HepG2 (cell line): Measurements from ENCODE around the gene CASZ1. TPM values are rescaled to one million over a fixed set of nuclear protein-coding genes. Genes with fewer than 3 reads are reported as not detected.

Experiments used
- ATAC-seq: fragments of 200-7000 bp; cut with Tn5 transposase; 3 replicates; pipeline ENCODE4 v1.9.1; 2020; ENCODE audit warnings: mild to moderate bottlenecking, moderate library complexity
- BruUV-seq: library from RNA; stranded (reverse); fragments of 400-500 nt; replicated peaks from 2 replicates; lab custom pipeline; 2021; lab: Mats Ljungman, UMichigan
- CTCF ChIA-PET: fragments of 300-600 bp; formaldehyde crosslinking; extraction: SDS; loops from one replicate; lab custom pipeline; 2021; ENCODE audit warnings: low total read pairs, inconsistent platforms, low intra/inter-chr PET ratio; lab: Yijun Ruan, JAX
- POLR2A ChIA-PET: fragments of 350-600 bp; sonication (Branson Sonifier 250); formaldehyde crosslinking; loops from one replicate; lab custom pipeline; 2020; ENCODE audit warnings: antibody characterized with exemption, inconsistent platforms; lab: Yijun Ruan, JAX
- DNase-seq: peaks from one replicate; pipeline ENCODE4 v3.0.0-alpha.2; 2015; ENCODE audit warnings: low spot score
- FAIRE-seq: peaks from 3 replicates; lab custom pipeline; 2011; peaks lifted over from hg19 to GRCh38; lab: Jason Lieb, UNC
- H2AFZ ChIP-seq: one replicate; pipeline ENCODE4 v1.6.1; 2011; ENCODE audit warnings: low read length, inconsistent platforms
- H3K27ac ChIP-seq: fragments of 300-600 bp; 3 replicates; pipeline ENCODE4 v1.8.0; 2011; ENCODE audit warnings: mixed run types, mild to moderate bottlenecking, mixed read lengths, low read length, inconsistent platforms; ENCODE audit not compliant: insufficient read depth; ENCODE audit errors: extremely low read length
- H3K27me3 ChIP-seq, 2 experiments: fragments of 200-600 bp in 1 of 2; 2 replicates in 1 of 2; 3 replicates in 1 of 2; pipeline versions ENCODE4 v1.6.0 to v1.8.0; 2011; ENCODE audit warnings: low read length in 2 of 2, mild to moderate bottlenecking in 2 of 2, moderate library complexity in 2 of 2, inconsistent platforms in 1 of 2; ENCODE audit not compliant: insufficient read depth in 2 of 2, control insufficient read depth in 1 of 2
- H3K36me3 ChIP-seq, 2 experiments: fragments of 200-600 bp in 1 of 2; replicated peaks in 1 of 2; 2 replicates in 1 of 2; 3 replicates in 1 of 2; pipeline versions ENCODE4 v1.5.1 to v1.8.0; 2011; ENCODE audit warnings: low read length in 2 of 2, inconsistent platforms in 1 of 2; ENCODE audit not compliant: insufficient read depth in 2 of 2, control insufficient read depth in 1 of 2
- H3K4me1 ChIP-seq: 2 replicates; pipeline ENCODE4 v1.5.1; 2012; ENCODE audit warnings: low read length, inconsistent platforms; ENCODE audit not compliant: insufficient read depth
- H3K4me2 ChIP-seq: 2 replicates; pipeline ENCODE4 v1.6.0; 2011; ENCODE audit warnings: low read depth, low read length, inconsistent platforms
- H3K4me3 ChIP-seq, 3 experiments: fragments of 200-600 bp in 1 of 3; sonication (generic), shearing (Covaris generic) in 1 of 3; replicated peaks in 1 of 3; 2 replicates each; pipeline ENCODE4 v1.5.1; 2011 to 2016; ENCODE audit warnings: low read length in 3 of 3, inconsistent platforms in 2 of 3, low read depth in 2 of 3, mild to moderate bottlenecking in 2 of 3, control low read depth in 1 of 3, mixed read lengths in 1 of 3; ENCODE audit not compliant: insufficient read depth in 1 of 3
- H3K79me2 ChIP-seq: one replicate; pipeline ENCODE4 v1.6.1; 2011; ENCODE audit warnings: low read length, inconsistent platforms; ENCODE audit not compliant: insufficient read depth
- H3K9ac ChIP-seq: 2 replicates; pipeline ENCODE4 v1.6.0; 2011; ENCODE audit warnings: mild to moderate bottlenecking, low read depth, low read length, inconsistent platforms; ENCODE audit not compliant: insufficient read depth
- H3K9me3 ChIP-seq: 2 replicates; pipeline ENCODE4 v1.5.1; 2012; ENCODE audit warnings: mild to moderate bottlenecking, low read length
- H4K20me1 ChIP-seq: 2 replicates; pipeline ENCODE4 v1.6.0; 2011; ENCODE audit warnings: inconsistent platforms, mild to moderate bottlenecking, low read length, moderate library complexity; ENCODE audit not compliant: insufficient read depth
- ELF1 ChIP-seq: sonication (generic); formaldehyde crosslinking; IDR thresholded peaks from 2 replicates; pipeline ENCODE4 v1.4.0; 2020; ENCODE audit warnings: missing genetic modification reagents
- FOXK1 ChIP-seq: sonication (generic); formaldehyde crosslinking; IDR thresholded peaks from 2 replicates; pipeline ENCODE4 v1.4.0; 2020; ENCODE audit warnings: low read depth, missing genetic modification reagents, borderline replicate concordance
- HMGXB3 ChIP-seq: sonication (generic); formaldehyde crosslinking; IDR thresholded peaks from 2 replicates; pipeline ENCODE4 v1.4.0; 2020; ENCODE audit warnings: missing genetic modification reagents, borderline replicate concordance
- KLF12 ChIP-seq: sonication (generic); formaldehyde crosslinking; IDR thresholded peaks from 2 replicates; pipeline ENCODE4 v1.4.0; 2020; ENCODE audit warnings: missing genetic modification reagents, borderline replicate concordance
- MIER3 ChIP-seq: IDR thresholded peaks from 2 replicates; pipeline ENCODE4 v1.6.1; 2016; ENCODE audit warnings: missing compliant biosample characterization, borderline replicate concordance
- MXD3 ChIP-seq: IDR thresholded peaks from 2 replicates; pipeline ENCODE4 v1.6.1; 2016; ENCODE audit warnings: mild to moderate bottlenecking, missing biosample characterization, missing genetic modification reagents
- RBFOX2 ChIP-seq: fragments of 200-400 bp; formaldehyde crosslinking; IDR thresholded peaks from 2 replicates; pipeline ENCODE4 v1.6.1; 2017; ENCODE audit warnings: low read depth, mild to moderate bottlenecking, low read length
- SP5 ChIP-seq: IDR thresholded peaks from 2 replicates; pipeline ENCODE4 v1.6.1; 2016; ENCODE audit warnings: low read depth, borderline replicate concordance
- TEAD3 ChIP-seq: optimal IDR thresholded peaks from 2 replicates; pipeline ENCODE3; 2016; ENCODE audit warnings: borderline replicate concordance
- ZBTB43 ChIP-seq: sonication (generic); formaldehyde crosslinking; conservative IDR thresholded peaks from 2 replicates; pipeline ENCODE4 v1.4.0; 2020; ENCODE audit warnings: missing genetic modification reagents
- ZNF484 ChIP-seq: sonication (generic); formaldehyde crosslinking; IDR thresholded peaks from 2 replicates; pipeline ENCODE4 v1.5.1; 2020; ENCODE audit warnings: mild to moderate bottlenecking, low read depth, missing genetic modification reagents, borderline replicate concordance
- ZNF619 ChIP-seq: sonication (generic); formaldehyde crosslinking; IDR thresholded peaks from 2 replicates; pipeline ENCODE4 v1.4.0; 2020; ENCODE audit warnings: mild to moderate bottlenecking, missing genetic modification reagents
- ZNF839 ChIP-seq: sonication (generic); formaldehyde crosslinking; IDR thresholded peaks from 2 replicates; pipeline ENCODE4 v1.4.0; 2020; ENCODE audit warnings: missing genetic modification reagents, mild to moderate bottlenecking, borderline replicate concordance
- WGBS: methylation state at CpG from one replicate; pipeline ENCODE4 v1.1.6; 2017; ENCODE audit warnings: low lambda C conversion rate; 5-methylcytosine and 5-hydroxymethylcytosine counted together
- in situ Hi-C: cut with HindIII; loops from 2 replicates; pipeline ENCODE4 v1.10.0; 2017; ENCODE audit warnings: low pct_unique_long_range_greater_than_20kb; ENCODE audit not compliant: extremely low pct_ligation_motif_present
- intact Hi-C: fragments of 100-400 bp; cut with micrococcal nuclease; formaldehyde crosslinking; loops from one replicate; pipeline ENCODE4 v1.10.0; 2022; ENCODE audit not compliant: unreplicated experiment
- polyA plus RNA-seq, 8 experiments: library from polyadenylated mRNA; depleted of rRNA in 3 of 8; stranded (reverse) in 7 of 8; unstranded in 1 of 8; fragments of >200 nt; fragmentation: Illumina TruSeq in 4 of 8; extraction: Trizol in 4 of 8; gene quantifications; 2 replicates each; pipeline versions ENCODE4 v1.2.1 to v1.2.3, GENCODE V29; 2011 to 2016; ENCODE audit warnings: low read depth in 4 of 8, missing spikeins in 1 of 8, mixed read lengths in 1 of 8; ENCODE audit not compliant: insufficient read depth in 1 of 8
- total RNA-seq, 5 experiments: library from RNA; depleted of rRNA; stranded (reverse); fragments of >200 nt; fragmentation: Illumina TruSeq; extraction: Trizol; gene quantifications; 2 replicates each; pipeline ENCODE4 v1.2.3, GENCODE V29; 2016; ENCODE audit warnings: low read depth in 1 of 5

CASZ1 gene
- total and polyA plus RNA-seq, 2 of the 13 experiments (the other 11 are each of a cell fraction or from before 2014, with no cell fraction given), result 1.9 to 3.7 TPM

- no TSS peak for BruUV-seq
These were observed 10.5 kb upstream of the CASZ1 start for GRCh38 chr1:10806966-10807365.

More at GRCh38 chr1:10806966-10807365, 10.5 kb upstream of the CASZ1 start:
- H3K9me3 ChIP-seq, result no peaks in the 10 kb centered on the region
- DNase-seq (no peak), FAIRE-seq (no peak), ATAC-seq (no peak)
- H3K4me3 ChIP-seq, result no peak overlapping the region
- no peaks in the 10 kb centered on the region for H3K79me2 ChIP-seq
- ChIA-PET POLR2A (no interaction called here), CTCF (no interaction called here)
- no peak overlapping the region for H3K4me2 ChIP-seq
- TF ChIP-seq ZNF839 (no peak), KLF12 (CRISPR knock-in tag) (no peak), TEAD3 (CRISPR knock-in tag) (no peak), ZNF619 (CRISPR knock-in tag) (no peak), MXD3 (CRISPR knock-in tag) (no peak), MIER3 (CRISPR knock-in tag) (no peak), ELF1 (CRISPR knock-in tag) (no peak), HMGXB3 (no peak), ZNF484 (no peak), RBFOX2 (no peak), ZBTB43 (no peak), FOXK1 (CRISPR knock-in tag) (no peak), SP5 (CRISPR knock-in tag) (no peak)
- peaks cover 11 to 31% of the 10 kb centered on the region in 2 experiments for H3K27me3 ChIP-seq
- no peak overlapping the region for H3K27ac ChIP-seq
- H3K36me3 ChIP-seq, result no peaks in the 10 kb centered on the region
- H3K9ac ChIP-seq, result no peak overlapping the region
- no peaks in the 10 kb centered on the region for H4K20me1 ChIP-seq
- WGBS, result 9% methylated on average over 5 of the region's 5 CpGs
- in situ Hi-C loops (no loop called here), intact Hi-C loops (no loop called here)
- no peaks in the 10 kb centered on the region for H3K4me1 ChIP-seq
- no peak overlapping the region for H2AFZ ChIP-seq
